Measurements from ENCODE around the gene TRIM47. TPM values are rescaled to one million over a fixed set of nuclear protein-coding genes. Genes with fewer than 3 reads are reported as not detected.

TRIM47 gene
- total RNA-seq, 1 experiment from 2014 or later: 6.9 TPM

- no peaks in the 10 kb centered on the region for H3K9me3 ChIP-seq (ENCODE audit: control insufficient read depth, low read depth, low read length)
- no peak for TF ChIP-seq CTCF (conservative IDR thresholded peaks at IDR 0.05)
- no peak overlapping the region for H2AFZ ChIP-seq (ENCODE audit: low read length)
- Mint-ChIP-seq H3K27me3 (ENCODE audit: low read depth) (no peaks in the 10 kb centered on the region), H3K36me3 (ENCODE audit: insufficient read depth in 1 of 3, low read depth in 3 of 3) (peaks cover 11 to 32% (median 23%) of the 10 kb centered on the region in 3 experiments), H3K27ac (no peak overlapping the region), H3K4me1 (peaks cover 18 to 20% of the 10 kb centered on the region in 2 experiments), H3K9me3 (no peaks in the 10 kb centered on the region), H3K4me3 (no peak overlapping the region)
- no peak overlapping the region for H2AK5ac ChIP-seq (ENCODE audit: insufficient read length, low read length)
- no peak overlapping the region for H3K14ac ChIP-seq (ENCODE audit: insufficient read depth, low read length)
- H3K79me1 ChIP-seq (ENCODE audit: insufficient read depth, low read depth, low read length, poor library complexity, severe bottlenecking): no peaks in the 10 kb centered on the region
- H3K27me3 ChIP-seq (ENCODE audit: insufficient read depth, low read length): no peaks in the 10 kb centered on the region
- H3K4me1 ChIP-seq (ENCODE audit: insufficient read depth, low read length): no peaks in the 10 kb centered on the region; the same call in 1 of the 2 replicates
- H4K20me1 ChIP-seq (ENCODE audit: control insufficient read depth, insufficient read depth, insufficient read length): no peaks in the 10 kb centered on the region
- no peak overlapping the region for H4K5ac ChIP-seq (ENCODE audit: insufficient read length, low read depth, low read length)
- no peak overlapping the region for H3K9ac ChIP-seq (ENCODE audit: extremely low read depth, insufficient read length, low read length)
- H4K8ac ChIP-seq (replicated peaks; ENCODE audit: insufficient read length, low read depth, low read length): no peak overlapping the region
- H2BK12ac ChIP-seq (ENCODE audit: insufficient read length, low read depth, low read length): no peak overlapping the region
- H3K18ac ChIP-seq (ENCODE audit: insufficient read length, low read depth, low read length): no peak overlapping the region
- H3K4ac ChIP-seq (ENCODE audit: low read depth, low read length): no peak overlapping the region
- no peak overlapping the region for H4K91ac ChIP-seq (ENCODE audit: insufficient read length, low read depth, low read length)
- no peak overlapping the region for H3T11ph ChIP-seq (ENCODE audit: low read length)
- no peaks in the 10 kb centered on the region for H3K79me2 ChIP-seq (ENCODE audit: insufficient read depth, low read length)
- WGBS (ENCODE audit: extremely low coverage, insufficient read length, low lambda C conversion rate): no CpG with 5 or more reads among the region's 32 CpGs
- peaks cover 3% of the 10 kb centered on the region for H3K23me2 ChIP-seq (ENCODE audit: insufficient read length, low read depth, low read length, poor library complexity, severe bottlenecking)
- H3K27ac ChIP-seq (ENCODE audit: insufficient read length, low read depth, low read length): no peak overlapping the region
- H3K56ac ChIP-seq (ENCODE audit: insufficient read length, low read depth, low read length): no peak overlapping the region
- no peak overlapping the region for H3K4me2 ChIP-seq (ENCODE audit: insufficient read depth, insufficient read length, low read length)
- H2BK5ac ChIP-seq (ENCODE audit: insufficient read length, low read length): no peak overlapping the region
- H2BK15ac ChIP-seq (ENCODE audit: low read depth, low read length): no peak overlapping the region
- H2BK20ac ChIP-seq (ENCODE audit: low read depth, low read length, poor library complexity, severe bottlenecking): no peak overlapping the region
- H3K23ac ChIP-seq (ENCODE audit: insufficient read length, low read depth, low read length): no peak overlapping the region
- DNase-seq: no peak
- no peak overlapping the region for H2BK120ac ChIP-seq (ENCODE audit: low read depth, low read length, poor library complexity, severe bottlenecking)
Observed at GRCh38 chr17:75891605-75892555, 13.5 kb upstream of the TRIM47 start.

All from H9 (cell line).